ENCODE data around the gene PLXNC1.

The PLXNC1 gene

DNA sequence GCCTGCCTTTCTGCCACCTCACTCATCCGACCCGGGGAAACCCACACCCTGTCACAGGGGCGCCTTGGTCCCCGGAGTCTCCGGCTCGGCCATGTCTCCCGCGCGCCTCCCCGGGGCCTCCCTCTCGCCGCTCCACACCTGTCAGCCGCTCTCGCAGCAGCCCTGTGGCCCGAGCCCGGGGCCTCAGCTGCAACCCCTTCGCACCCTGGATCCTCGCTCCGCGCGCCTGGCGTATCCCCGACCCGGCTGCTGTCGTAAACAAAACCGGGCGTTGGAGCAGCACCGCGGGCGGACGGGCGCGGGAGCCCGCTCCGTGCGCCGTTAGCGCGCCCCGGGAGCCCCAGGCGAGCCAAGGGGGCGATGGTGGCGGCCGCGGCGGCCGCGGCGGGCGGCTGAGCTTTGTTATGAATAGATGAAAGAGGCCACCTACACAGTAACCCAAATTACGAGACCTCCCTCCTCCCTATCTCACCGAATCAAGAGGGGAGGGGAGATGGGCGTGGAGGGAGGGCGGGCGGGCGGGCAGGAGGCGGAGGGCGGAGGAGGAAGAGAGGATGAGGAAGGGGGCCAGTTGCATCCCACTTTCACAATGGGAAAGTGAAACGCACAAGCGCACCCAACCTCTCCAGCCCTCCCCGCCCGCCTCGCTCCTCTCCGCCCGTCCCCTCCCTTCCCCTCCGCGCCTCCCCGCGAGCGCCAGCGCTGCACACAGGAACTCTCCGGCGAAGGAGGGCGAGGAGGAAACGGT, at the start of gene PLXNC1:
TSS of gene PLXNC1 (plus strand) at position 587 of the 748 bp plus-strand sequence. CDS start 395 bp downstream, outside the sequence.
- DNase-seq, result peak; percentile 86

- no peak for DNase-seq
Observed at GRCh38 chr12:94099191-94099590, 49.2 kb upstream of the PLXNC1 start.

DNA sequence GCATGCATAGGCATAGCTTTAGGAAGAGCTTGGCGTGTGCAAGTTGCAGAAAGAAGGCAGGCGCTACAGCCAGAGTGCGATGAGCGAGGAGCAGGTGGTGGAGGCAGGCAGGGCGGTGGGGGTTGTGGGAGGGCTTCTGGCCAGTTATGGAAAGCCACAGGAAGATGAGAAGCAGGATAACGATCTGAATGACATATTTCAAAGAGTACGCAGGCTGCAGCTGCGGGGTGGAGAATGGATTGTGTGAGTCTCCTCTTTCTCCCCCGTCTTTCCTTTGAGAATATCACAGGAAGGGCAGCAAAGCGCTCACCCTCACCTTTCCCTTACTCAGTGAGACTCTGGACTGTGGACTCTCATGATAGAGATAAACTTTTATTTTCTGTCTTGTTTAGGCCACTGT, 48.7 kb upstream of the PLXNC1 start:
- DNase-seq, result no peak

DNA sequence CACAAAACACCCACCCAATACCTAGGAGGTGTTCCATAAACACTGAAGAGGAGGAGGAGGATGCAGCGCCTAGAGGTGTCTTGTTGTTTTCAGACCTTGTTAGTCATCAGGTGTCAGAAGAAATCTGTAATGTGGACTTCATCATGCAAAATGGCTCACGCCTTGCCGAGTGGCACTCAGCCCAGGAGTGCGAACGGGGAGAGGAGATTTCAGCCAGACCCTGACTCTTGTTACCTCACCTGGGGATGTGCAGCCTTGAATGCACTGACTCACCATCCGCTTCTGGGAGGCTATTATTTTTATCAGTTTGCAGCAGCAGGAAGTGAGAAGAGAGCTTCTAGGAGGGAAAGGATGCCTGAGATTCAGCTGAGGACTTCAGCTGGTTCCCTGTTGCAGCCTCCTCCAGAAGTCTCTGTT, 48.2 kb upstream of the PLXNC1 start:
- no peak for DNase-seq

DNA sequence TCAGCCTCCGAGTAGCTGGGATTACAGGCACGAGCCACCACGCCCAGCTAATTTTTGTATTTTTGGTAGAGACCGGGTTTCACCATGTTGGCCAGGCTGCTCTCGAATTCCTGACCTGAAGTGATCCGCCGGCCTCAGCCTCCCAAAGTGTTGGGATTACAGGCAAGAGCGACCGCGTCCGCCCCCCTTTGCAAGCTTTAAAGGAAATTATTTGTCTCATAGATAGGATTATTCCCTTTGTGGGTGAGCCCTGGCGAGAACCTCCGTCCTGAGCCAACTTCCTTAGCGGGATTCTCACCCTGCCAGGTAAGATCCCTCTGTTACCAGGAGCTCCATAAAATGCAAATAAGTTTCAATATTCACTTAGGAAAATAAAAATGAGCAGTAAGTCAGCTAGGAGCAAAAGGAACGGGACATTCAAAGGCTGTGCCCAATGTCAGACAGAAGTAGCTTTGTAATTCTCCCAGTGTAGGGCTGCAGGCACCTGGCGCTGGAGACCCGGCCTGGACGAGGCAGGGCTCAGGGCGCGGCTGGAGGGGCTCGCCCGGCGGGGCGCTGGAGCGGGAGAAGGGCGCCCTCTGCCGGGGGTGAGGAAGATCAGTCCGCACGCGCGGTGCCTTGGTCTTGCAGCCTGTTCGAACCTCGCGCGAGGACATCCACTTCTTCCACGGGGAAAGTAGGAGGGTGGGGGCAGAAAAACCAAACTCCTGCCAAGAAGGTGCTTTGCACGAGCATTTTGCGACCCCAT, 47.2 kb upstream of the PLXNC1 start:
- peak; percentile 94 for DNase-seq

- DNase-seq, result peak; percentile 91
Observed at GRCh38 chr12:94101738-94102660, 46.4 kb upstream of the PLXNC1 start.

GRCh38 chr12:94103986-94104385, 44.4 kb upstream of the PLXNC1 start:
- DNase-seq, result no peak

DNA sequence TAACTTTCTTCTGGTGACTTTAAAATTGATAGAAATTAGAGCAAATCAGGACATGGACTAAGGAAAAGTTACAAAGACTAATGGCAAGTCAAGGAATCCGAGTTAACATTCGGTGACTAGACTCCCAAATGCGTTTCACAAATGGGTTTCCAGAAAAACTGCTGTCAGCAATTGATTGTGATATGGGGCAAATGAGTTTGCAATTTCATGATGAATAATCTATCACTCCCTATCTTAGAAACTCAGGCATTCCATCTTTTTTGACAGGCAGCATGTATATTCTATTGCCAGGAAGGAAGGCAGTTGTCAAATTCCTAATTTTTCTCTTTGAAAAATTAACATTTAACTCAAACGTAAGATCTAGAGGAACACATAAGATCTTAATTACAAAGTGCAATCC, 40.5 kb upstream of the PLXNC1 start:
- no peak for DNase-seq

DNA sequence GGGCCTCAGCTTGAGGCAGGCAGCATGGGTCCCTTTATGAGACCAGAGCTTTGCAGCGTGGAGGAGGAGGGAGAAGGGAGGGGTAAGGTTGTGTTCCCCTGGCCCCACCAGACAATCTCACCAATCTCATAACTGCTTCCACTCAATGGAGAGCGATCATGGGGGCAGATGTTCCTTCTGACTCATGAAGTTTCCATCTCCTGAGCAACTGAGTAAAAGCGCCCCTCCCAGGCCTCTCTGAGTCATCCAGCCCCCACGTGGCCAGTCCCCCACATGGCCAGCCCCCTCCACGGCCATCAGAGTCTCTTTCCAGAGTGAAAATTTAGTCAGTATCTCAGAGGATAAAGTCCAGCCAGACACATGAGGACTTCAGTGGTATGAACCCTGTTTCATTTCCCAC, 39.2 kb upstream of the PLXNC1 start:
- DNase-seq, result peak; percentile 80

DNA sequence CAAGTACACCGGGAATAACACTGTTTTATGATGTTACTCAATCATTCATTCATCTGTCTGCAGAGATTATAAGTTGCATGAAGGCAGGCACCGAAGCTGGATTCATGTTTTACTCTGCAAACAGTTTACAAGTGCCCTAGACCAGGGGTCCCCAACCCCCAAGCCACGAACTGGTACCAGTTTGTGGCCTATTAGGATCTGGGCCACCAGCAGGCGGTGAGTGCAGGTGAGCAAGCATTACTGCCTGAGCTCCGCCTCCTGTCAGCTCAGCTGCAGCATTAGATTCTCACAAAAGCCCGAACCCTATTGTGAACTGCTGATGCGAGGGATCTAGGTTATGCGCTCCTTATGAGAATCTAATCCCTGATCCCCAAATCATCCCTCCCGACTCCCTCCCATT, 38.1 kb upstream of the PLXNC1 start:
- no peak for DNase-seq

DNA sequence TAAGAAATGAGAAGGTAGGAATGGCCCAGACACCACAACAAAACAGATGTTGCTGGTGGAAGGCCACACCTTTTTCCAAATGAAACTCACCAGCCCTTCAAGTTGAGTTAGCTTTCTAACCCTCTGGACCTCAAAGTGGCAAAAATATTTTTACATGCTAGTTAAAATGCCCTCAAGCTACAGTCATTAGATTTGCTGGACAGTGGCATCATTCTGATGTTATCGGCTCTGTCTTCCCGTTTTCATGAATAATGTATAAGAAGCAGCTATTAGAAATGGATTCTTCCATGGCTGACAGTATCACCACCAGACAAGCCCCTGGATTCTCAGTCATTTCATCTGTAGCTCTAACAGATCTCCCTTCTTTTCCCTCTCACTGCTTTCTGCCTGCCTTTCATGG, 37.1 kb upstream of the PLXNC1 start:
- no peak for DNase-seq

DNA sequence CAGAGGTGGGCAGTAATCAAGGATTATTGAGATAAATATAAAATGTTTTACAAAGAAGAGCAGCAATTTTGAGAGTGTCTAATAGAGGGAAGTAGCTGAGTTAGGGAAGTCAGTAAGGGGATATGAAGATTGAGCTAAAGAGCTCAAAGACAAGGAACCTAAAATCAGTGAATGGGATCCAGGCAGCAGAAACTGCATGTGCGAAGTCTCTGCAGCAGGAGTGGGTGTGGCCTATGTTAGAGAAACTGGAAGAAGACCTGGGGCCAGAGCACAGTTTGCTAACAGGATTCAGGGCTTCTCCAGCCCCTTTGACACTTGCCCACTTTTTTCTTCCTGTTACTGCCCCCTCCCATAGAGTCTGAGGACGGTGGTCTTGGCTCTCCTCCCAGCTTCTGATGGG, 36.3 kb upstream of the PLXNC1 start:
- DNase-seq, result no peak

DNA sequence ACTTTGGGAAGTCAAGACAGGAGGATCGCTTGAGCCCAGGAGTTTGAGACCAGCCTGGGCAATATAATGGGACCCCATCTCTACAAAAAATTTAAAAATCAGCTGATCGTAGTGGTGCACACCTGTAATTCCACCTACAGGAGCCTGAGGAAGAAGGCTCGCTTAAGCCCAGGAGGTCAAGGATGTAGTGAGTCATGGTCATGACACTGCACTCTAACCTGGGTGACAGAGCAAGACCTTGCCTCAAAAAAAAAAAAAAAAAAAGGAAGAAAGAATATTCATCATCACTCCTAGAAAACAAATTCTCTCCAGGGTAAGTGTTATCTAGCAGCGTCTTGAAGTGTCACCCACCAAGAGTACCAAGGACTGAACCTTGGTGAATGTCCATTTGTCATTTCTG, 34.2 kb upstream of the PLXNC1 start:
- no peak for DNase-seq

- DNase-seq, result no peak
Observed at GRCh38 chr12:94116191-94116590, 32.2 kb upstream of the PLXNC1 start.

- DNase-seq, result no peak
Observed at GRCh38 chr12:94121886-94122285, 26.5 kb upstream of the PLXNC1 start.

DNA sequence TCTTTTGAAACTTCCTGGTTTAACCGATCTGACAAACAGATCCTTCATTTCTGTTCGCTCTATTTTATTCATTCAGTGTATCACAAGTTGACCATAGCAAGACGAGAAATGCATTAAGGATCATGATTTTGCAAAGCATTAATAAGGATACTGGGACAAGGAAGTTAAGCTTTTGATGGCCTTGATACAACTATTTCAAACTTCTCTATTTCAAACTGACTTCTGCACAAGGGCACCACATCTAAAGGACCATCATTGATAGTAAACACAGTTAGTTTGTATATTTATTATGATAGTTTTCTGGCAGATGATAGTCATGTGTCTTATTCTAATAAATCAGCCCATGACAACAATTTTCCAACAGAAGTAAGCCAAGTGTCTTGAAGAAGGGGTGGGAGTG, 25.8 kb upstream of the PLXNC1 start:
- DNase-seq, result no peak

DNA sequence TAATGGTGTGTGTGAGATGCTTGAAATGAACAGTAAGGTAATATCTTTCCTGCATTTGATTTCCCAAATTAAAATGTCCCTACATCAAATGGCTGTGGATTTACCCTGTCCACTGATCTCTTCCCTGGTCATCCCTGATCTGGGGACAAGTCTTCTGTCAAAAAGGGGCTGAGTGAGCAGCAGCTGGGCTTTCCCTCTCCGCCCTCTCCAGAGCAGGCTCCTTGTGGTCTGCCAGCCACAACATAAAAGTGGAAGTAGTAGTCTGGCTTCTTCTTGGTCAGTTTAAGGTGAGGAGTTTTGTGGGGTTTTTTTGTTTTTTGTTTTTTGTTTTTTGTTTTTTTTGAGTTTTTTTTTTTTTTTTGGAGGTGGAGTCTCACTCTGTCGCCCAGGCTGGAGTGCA, 25.2 kb upstream of the PLXNC1 start:
- DNase-seq, result no peak

- no peak for DNase-seq
Observed at GRCh38 chr12:94126067-94126466, 22.3 kb upstream of the PLXNC1 start.

DNA sequence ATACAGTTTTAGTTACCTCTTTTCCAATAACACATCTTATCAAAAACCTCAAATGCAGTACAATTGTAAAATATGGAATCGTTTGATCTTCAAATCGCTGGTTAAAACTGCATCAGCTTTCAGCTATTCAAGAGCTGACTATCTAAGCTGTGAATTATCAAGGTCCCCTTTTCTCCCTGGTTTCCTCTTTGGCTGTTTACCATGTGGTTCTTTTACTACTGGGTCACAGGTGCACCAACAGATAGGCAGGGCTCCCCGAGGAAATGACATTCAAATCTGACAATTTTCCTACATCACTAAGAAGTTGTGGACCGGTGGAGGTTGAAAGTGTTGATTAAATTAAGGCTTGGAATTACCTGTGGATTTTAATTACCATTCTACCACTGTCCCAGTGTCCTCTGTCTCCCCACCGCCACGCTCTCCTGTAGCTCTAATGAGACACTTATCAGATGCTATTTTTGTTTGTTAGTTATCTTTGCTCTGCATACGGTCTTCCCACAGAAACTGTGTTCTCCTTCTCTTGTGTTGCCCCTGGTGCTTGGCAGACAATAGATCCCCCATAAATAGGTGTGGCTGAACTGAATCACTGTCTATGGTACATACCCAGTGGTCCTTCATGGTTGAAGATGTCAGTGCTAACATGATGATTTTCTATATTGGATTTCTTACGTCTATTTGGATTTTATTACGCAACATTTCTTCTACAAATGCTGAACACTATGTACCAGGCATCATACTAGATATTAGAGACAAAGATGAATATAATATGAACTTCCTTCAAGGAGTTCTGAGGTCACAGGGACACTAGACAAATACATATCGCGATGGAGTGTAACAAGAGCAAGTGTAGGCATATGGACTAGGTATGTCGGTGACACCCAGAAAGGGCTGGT, 20.9 kb upstream of the PLXNC1 start:
- DNase-seq, result no peak

DNA sequence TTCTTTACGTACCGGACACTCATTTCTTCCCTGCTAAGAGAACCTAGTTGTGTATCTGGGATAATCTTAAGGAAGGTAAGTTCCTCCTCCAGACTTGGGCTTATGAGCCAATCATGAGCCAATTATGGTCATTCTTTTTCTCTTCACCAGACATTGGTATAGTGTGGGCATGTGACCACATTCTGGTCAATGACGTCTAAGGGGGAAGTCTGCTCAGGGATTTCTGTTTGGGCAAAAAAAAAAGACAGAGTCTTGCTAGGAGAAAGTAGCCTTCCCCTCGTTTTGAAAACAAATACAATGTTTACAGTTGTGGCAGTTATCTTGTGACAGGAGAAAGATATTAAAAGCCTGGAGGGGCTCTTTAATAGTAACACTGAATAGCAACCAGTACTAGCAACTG, 20.1 kb upstream of the PLXNC1 start:
- DNase-seq, result no peak

- no peak for DNase-seq
Observed at GRCh38 chr12:94133964-94134795, 14.2 kb upstream of the PLXNC1 start.

Measured in activated CD8-positive, alpha-beta memory T cell treated with anti-CD3 and anti-CD28 coated beads for 24 hours (primary cell).